ENCODE results near the gene CTXN3. TPM values are rescaled to one million over a fixed set of nuclear protein-coding genes. Genes with fewer than 3 reads are reported as not detected.

Gene CTXN3
- total and polyA plus RNA-seq, 10 of the 15 experiments (the other 5 are each of a cell fraction or from before 2014, with no cell fraction given) = not detected

Other genes with a start within 250 kb of the CTXN3 start
- 19.0 and 22.9 TPM in 2 replicates for gene PRRC1, start 131.4 kb upstream of the CTXN3 start, total RNA-seq (2014; rRNA removed)
- 30.5 and 30.9 TPM in 2 replicates for gene PRRC1, start 131.4 kb upstream of the CTXN3 start, total RNA-seq (2014; rRNA removed; fragmentation: Illumina TruSeq; extraction: Trizol)
- gene PRRC1, start 131.4 kb upstream of the CTXN3 start, total RNA-seq (2021) = 35.0 and 35.8 TPM in 2 replicates
- gene PRRC1, start 131.4 kb upstream of the CTXN3 start, polyA plus RNA-seq (2011; rRNA removed) = 50.9 and 54.5 TPM in 2 replicates
- 34.0 and 35.5 TPM in 2 replicates for gene PRRC1, start 131.4 kb upstream of the CTXN3 start, polyA plus RNA-seq (2014; fragmentation: Illumina TruSeq; extraction: Trizol)
- gene PRRC1, start 131.4 kb upstream of the CTXN3 start, polyA plus RNA-seq (2014; fragmentation: Nextera tagmentation; extraction: Ambion mirVana) = 10 to 100 TPM; 29.7 to 29.8 TPM
- 24.6 and 26.6 TPM in 2 replicates for gene PRRC1, start 131.4 kb upstream of the CTXN3 start, polyA plus RNA-seq (2014; rRNA removed)
- gene PRRC1, start 131.4 kb upstream of the CTXN3 start, polyA plus RNA-seq (2016; fragmentation: Nextera tagmentation; extraction: Ambion mirVana) = 10 to 100 TPM; 31.2 to 40.1 TPM
- gene CCDC192, start 54.3 kb downstream of the CTXN3 start, total RNA-seq (2014; rRNA removed) = not detected in 2 replicates
- gene CCDC192, start 54.3 kb downstream of the CTXN3 start, total RNA-seq (2014; rRNA removed; fragmentation: Illumina TruSeq; extraction: Trizol) = not detected in 2 replicates
- not detected in 2 replicates for gene CCDC192, start 54.3 kb downstream of the CTXN3 start, total RNA-seq (2021)
- gene CCDC192, start 54.3 kb downstream of the CTXN3 start, polyA plus RNA-seq (2011; rRNA removed) = not detected in 2 replicates
- 0.21 TPM in 1 of 2 replicates, not detected in the other for gene CCDC192, start 54.3 kb downstream of the CTXN3 start, polyA plus RNA-seq (2014; fragmentation: Illumina TruSeq; extraction: Trizol)
- gene CCDC192, start 54.3 kb downstream of the CTXN3 start, polyA plus RNA-seq (2014; fragmentation: Nextera tagmentation; extraction: Ambion mirVana) = under 1 TPM; 0.43 to 0.79 TPM
- 0.32 and 0.42 TPM in 2 replicates for gene CCDC192, start 54.3 kb downstream of the CTXN3 start, polyA plus RNA-seq (2014; rRNA removed)
- under 1 TPM; 0.20 to 0.21 TPM for gene CCDC192, start 54.3 kb downstream of the CTXN3 start, polyA plus RNA-seq (2016; fragmentation: Nextera tagmentation; extraction: Ambion mirVana)